B cell (primary cell): ENCODE measurements around the gene PALM. TPM values are rescaled to one million over a fixed set of nuclear protein-coding genes. Genes with fewer than 3 reads are reported as not detected.

Experiments
- ATAC-seq: fragments of 200-7000 bp; cut with Tn5 transposase; one replicate; pipeline ENCODE4 v1.10.0; 2021; ENCODE audit warnings: low read depth, mild to moderate bottlenecking, moderate number of reproducible peaks, moderate library complexity
- CTCF ChIA-PET: fragments of 350-600 bp; sonication (Branson Sonifier 250); formaldehyde crosslinking; loops from one replicate; lab custom pipeline; 2021; ENCODE audit warnings: antibody characterized with exemption, inconsistent platforms; lab: Charles Lee
- POLR2A ChIA-PET: fragments of 350-600 bp; sonication (Branson Sonifier 250); formaldehyde crosslinking; loops from one replicate; lab custom pipeline; 2021; ENCODE audit warnings: antibody characterized with exemption; lab: Charles Lee
- DNase-seq: peaks from one replicate; pipeline ENCODE4 v3.0.0; 2013
- H2AFZ ChIP-seq: 2 replicates; pipeline ENCODE4 v1.6.1; 2012; ENCODE audit warnings: mild to moderate bottlenecking, low read depth, low read length; ENCODE audit not compliant: insufficient read depth, poor library complexity, severe bottlenecking
- H3K27ac ChIP-seq, 2 donors: 1 replicate in 1 of 2; 2 replicates in 1 of 2; pipeline ENCODE4 v1.5.1; 2012 to 2013; ENCODE audit warnings: low read length in 2 of 2, mild to moderate bottlenecking in 2 of 2, moderate library complexity in 1 of 2
- H3K27me3 ChIP-seq, 4 experiments: fragments of 200-600 bp in 1 of 4; sonication (generic) in 1 of 4; replicated peaks in 1 of 4; 1 replicate in 2 of 4; 2 replicates in 2 of 4; pipeline versions ENCODE4 v1.6.1 to v1.7.0; 2013 to 2016; ENCODE audit warnings: low read length in 3 of 4, mild to moderate bottlenecking in 2 of 4, mixed read lengths in 1 of 4, moderate library complexity in 1 of 4; ENCODE audit not compliant: insufficient read depth in 4 of 4, control insufficient read depth in 3 of 4; ENCODE audit errors: control extremely low read depth in 1 of 4
- H3K36me3 ChIP-seq, 2 experiments: replicated peaks in 1 of 2; 1 replicate in 1 of 2; 2 replicates in 1 of 2; pipeline versions ENCODE4 v1.6.1 to v1.7.1; 2013; ENCODE audit warnings: low read length in 1 of 2; ENCODE audit not compliant: insufficient read depth in 2 of 2, control insufficient read depth in 1 of 2; ENCODE audit errors: control extremely low read depth in 1 of 2, extremely low read depth in 1 of 2
- H3K4me1 ChIP-seq, 2 donors: fragments of 200-600 bp in 1 of 2; sonication (generic) in 1 of 2; 1 replicate in 1 of 2; 2 replicates in 1 of 2; pipeline versions ENCODE4 v1.5.1 to v1.6.1; 2013 to 2017; ENCODE audit warnings: low read length in 2 of 2; ENCODE audit not compliant: control insufficient read depth in 2 of 2, insufficient read depth in 2 of 2
- H3K4me2 ChIP-seq: replicated peaks from 2 replicates; pipeline ENCODE3; 2012; ENCODE audit warnings: mild to moderate bottlenecking, low read depth, low read length; ENCODE audit not compliant: poor library complexity, severe bottlenecking
- H3K4me3 ChIP-seq, 5 experiments: fragments of 200-600 bp in 1 of 5; sonication (generic) in 1 of 5; 1 replicate in 3 of 5; 2 replicates in 2 of 5; pipeline versions ENCODE4 v1.5.1 to v1.7.0; 2011 to 2016; ENCODE audit warnings: low read length in 4 of 5, mild to moderate bottlenecking in 4 of 5, low read depth in 2 of 5, control low read depth in 1 of 5, moderate library complexity in 1 of 5; ENCODE audit not compliant: insufficient read depth in 1 of 5; ENCODE audit errors: control extremely low read depth in 1 of 5, extremely low read depth in 1 of 5
- H3K79me2 ChIP-seq: fragments of 200-600 bp; sonication (generic); one replicate; pipeline ENCODE4 v1.6.0; 2016; ENCODE audit warnings: low read length; ENCODE audit not compliant: control insufficient read depth, insufficient read depth
- H3K9ac ChIP-seq: fragments of 200-600 bp; sonication (generic); 2 replicates; pipeline ENCODE4 v1.6.1; 2017; ENCODE audit warnings: mild to moderate bottlenecking, low read length, moderate library complexity
- H3K9me3 ChIP-seq, 3 donors: one replicate each; pipeline versions ENCODE4 v1.6.1 to v1.7.1; 2013; ENCODE audit warnings: low read length in 2 of 3; ENCODE audit not compliant: control insufficient read depth in 2 of 3, insufficient read depth in 1 of 3; ENCODE audit errors: control extremely low read depth in 1 of 3
- H4K20me1 ChIP-seq: 2 replicates; pipeline ENCODE4 v1.6.0; 2012; ENCODE audit warnings: mild to moderate bottlenecking, low read length; ENCODE audit not compliant: insufficient read depth, control insufficient read depth, poor library complexity, severe bottlenecking
- H3K27ac Mint-ChIP-seq: one replicate; pipeline ENCODE4 v1.8.0; 2021; ENCODE audit warnings: mixed read lengths
- H3K27me3 Mint-ChIP-seq: one replicate; pipeline ENCODE4 v1.8.0; 2021; ENCODE audit warnings: mixed read lengths
- H3K4me1 Mint-ChIP-seq: one replicate; pipeline ENCODE4 v1.8.0; 2021; ENCODE audit warnings: mixed read lengths
- H3K4me3 Mint-ChIP-seq: one replicate; pipeline ENCODE4 v1.8.0; 2021; ENCODE audit warnings: mixed read lengths
- H3K9me3 Mint-ChIP-seq: one replicate; pipeline ENCODE4 v1.8.0; 2022; ENCODE audit warnings: mixed read lengths; ENCODE audit not compliant: insufficient read depth
- EZH2 ChIP-seq: IDR thresholded peaks from 2 replicates; pipeline ENCODE4 v1.6.1; 2012; ENCODE audit warnings: borderline replicate concordance, low read depth, mild to moderate bottlenecking, moderate library complexity, low read length; ENCODE audit not compliant: insufficient read depth, poor library complexity, severe bottlenecking
- WGBS: methylation state at CpG from one replicate; pipeline ENCODE4 v1.1.5; 2013; ENCODE audit warnings: missing lambda C conversion rate; ENCODE audit not compliant: insufficient coverage; 5-methylcytosine and 5-hydroxymethylcytosine counted together
- intact Hi-C: fragments of 100-400 bp; cut with micrococcal nuclease; formaldehyde crosslinking; loops from one replicate; pipeline ENCODE4 v1.10.0; 2022
- polyA plus RNA-seq: library from polyadenylated mRNA; depleted of rRNA; stranded (reverse); fragments of >200 nt; gene quantifications from 2 replicates; pipeline ENCODE4 v1.2.3, GENCODE V29; 2012
- total RNA-seq, 2 donors: library from RNA; stranded (reverse); fragments of 120-200 nt in 1 of 2; gene quantifications; 1 replicate in 1 of 2; 2 replicates in 1 of 2; pipeline versions ENCODE4 v1.2.3 to v1.2.4, GENCODE V29; 2013 to 2022
- TF ChIP-seq, protein P1 (sequence below): fragments of 200-600 bp; IDR thresholded peaks from one replicate; pipeline ENCODE4 v1.8.0; 2022; ENCODE audit warnings: antibody characterized with exemption, mild to moderate bottlenecking

PALM gene
- total and polyA plus RNA-seq, 2 donors (not counting 1 experiment from before 2014, with no cell fraction given): 0.15 TPM; not detected in 1

DNA sequence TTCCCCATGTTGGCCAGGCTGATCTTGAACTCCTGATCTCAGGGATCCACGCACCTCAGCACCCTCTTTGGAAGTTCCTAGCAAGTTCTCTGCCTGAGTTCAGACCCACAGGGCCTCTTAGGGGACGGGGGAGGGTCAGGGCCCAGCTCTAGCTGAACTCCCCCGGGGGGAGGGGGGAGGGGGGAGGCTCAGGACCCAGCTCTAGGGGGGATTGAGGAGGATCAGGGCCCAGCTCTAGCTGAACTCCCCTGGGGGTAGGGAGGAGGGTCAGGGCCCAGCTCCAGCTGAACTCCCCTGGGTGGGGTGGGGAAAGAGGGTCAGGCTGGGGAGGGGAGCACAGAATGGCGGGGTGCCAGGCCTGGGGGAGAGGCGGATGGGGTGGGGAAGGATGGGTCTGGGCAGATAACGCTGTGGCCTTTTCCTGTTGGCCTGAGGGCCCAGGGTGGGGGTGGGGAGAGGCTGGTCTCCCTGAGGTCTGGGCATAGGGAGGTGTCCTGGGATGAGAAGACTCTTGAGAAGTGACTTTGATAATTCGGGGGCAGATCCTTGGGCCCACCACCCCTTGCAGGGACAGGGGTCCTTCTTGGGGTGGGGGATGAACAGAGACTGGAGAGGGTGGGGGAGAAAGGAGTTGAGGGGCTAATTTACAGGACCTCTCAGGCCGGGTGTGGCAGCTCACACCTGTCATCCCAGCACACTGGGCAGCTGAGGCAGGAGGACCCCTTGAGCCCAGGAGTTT lies 83.0 kb downstream of the PALM start:
- H3K4me3 ChIP-seq: no peak overlapping the region
- H3K36me3 ChIP-seq: no peaks in the 10 kb centered on the region
- H3K9me3 Mint-ChIP-seq: no peaks in the 10 kb centered on the region
- peaks cover 2% of the 10 kb centered on the region for H3K4me1 Mint-ChIP-seq
- WGBS: 89% methylated on average over 4 of the region's 8 CpGs
- H3K27ac Mint-ChIP-seq: no peak overlapping the region
- TF ChIP-seq, protein P1, sequence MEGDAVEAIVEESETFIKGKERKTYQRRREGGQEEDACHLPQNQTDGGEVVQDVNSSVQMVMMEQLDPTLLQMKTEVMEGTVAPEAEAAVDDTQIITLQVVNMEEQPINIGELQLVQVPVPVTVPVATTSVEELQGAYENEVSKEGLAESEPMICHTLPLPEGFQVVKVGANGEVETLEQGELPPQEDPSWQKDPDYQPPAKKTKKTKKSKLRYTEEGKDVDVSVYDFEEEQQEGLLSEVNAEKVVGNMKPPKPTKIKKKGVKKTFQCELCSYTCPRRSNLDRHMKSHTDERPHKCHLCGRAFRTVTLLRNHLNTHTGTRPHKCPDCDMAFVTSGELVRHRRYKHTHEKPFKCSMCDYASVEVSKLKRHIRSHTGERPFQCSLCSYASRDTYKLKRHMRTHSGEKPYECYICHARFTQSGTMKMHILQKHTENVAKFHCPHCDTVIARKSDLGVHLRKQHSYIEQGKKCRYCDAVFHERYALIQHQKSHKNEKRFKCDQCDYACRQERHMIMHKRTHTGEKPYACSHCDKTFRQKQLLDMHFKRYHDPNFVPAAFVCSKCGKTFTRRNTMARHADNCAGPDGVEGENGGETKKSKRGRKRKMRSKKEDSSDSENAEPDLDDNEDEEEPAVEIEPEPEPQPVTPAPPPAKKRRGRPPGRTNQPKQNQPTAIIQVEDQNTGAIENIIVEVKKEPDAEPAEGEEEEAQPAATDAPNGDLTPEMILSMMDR: no peak
- TF ChIP-seq EZH2: no peak
- intact Hi-C loops: no loop called here
- no peak overlapping the region for H3K4me2 ChIP-seq
- H3K27ac ChIP-seq: no peak overlapping the region
- H4K20me1 ChIP-seq: no peaks in the 10 kb centered on the region
- no peaks in the 10 kb centered on the region for H3K9me3 ChIP-seq
- POLR2A ChIA-PET: no interaction called here
- H3K4me1 ChIP-seq: peaks cover 0 to 10% of the 10 kb centered on the region in 2 donors
- DNase-seq: no peak
- peaks cover 4% of the 10 kb centered on the region for H3K27me3 Mint-ChIP-seq
- H3K4me3 Mint-ChIP-seq: no peak overlapping the region
- H3K79me2 ChIP-seq: peaks cover 10% of the 10 kb centered on the region
- CTCF ChIA-PET: no interaction called here
- H3K9ac ChIP-seq: no peak overlapping the region
- H2AFZ ChIP-seq: no peak overlapping the region
- no peaks in the 10 kb centered on the region for H3K27me3 ChIP-seq
- ATAC-seq: no peak

GRCh38 chr19:792306-792885 lies 83.7 kb downstream of the PALM start:
- no peak overlapping the region for H2AFZ ChIP-seq
- H3K36me3 ChIP-seq: no peaks in the 10 kb centered on the region
- WGBS: 90% methylated on average over 10 of the region's 16 CpGs
- H3K9me3 Mint-ChIP-seq: no peaks in the 10 kb centered on the region
- ATAC-seq (no peak), DNase-seq (no peak)
- intact Hi-C loops: no loop called here
- no peaks in the 10 kb centered on the region for H3K9me3 ChIP-seq
- H3K4me3 Mint-ChIP-seq: no peak overlapping the region
- no peak overlapping the region for H3K9ac ChIP-seq
- H4K20me1 ChIP-seq: no peaks in the 10 kb centered on the region
- CTCF ChIA-PET: no interaction called here
- peaks cover 10% of the 10 kb centered on the region for H3K79me2 ChIP-seq
- no peak overlapping the region for H3K4me2 ChIP-seq
- no peak overlapping the region for H3K27ac Mint-ChIP-seq
- peaks cover 4% of the 10 kb centered on the region for H3K27me3 Mint-ChIP-seq
- no peak overlapping the region for H3K27ac ChIP-seq
- TF ChIP-seq, protein P1: no peak
- no peak for TF ChIP-seq EZH2
- no peaks in the 10 kb centered on the region for H3K27me3 ChIP-seq
- no peak overlapping the region for H3K4me3 ChIP-seq
- POLR2A ChIA-PET: interaction anchor here (0.6 kb wide), 1 partner anchor 64 kb away, joined by 4 read pairs; no protein-coding TSS in a partner anchor
- H3K4me1 Mint-ChIP-seq: peaks cover 4% of the 10 kb centered on the region
- H3K4me1 ChIP-seq: peaks cover 0 to 10% of the 10 kb centered on the region in 2 donors
